ENCODE results near the gene TRIM31.

Gene TRIM31

GRCh38 chr6:30157999-30158398, 45.1 kb upstream of the TRIM31 start:
- POLR2A ChIA-PET: no interaction called here
- H3K36me3 ChIP-seq (ENCODE audit: control insufficient read depth in 2 of 2, insufficient read depth in 1 of 2, low read length in 2 of 2): no peaks in the 10 kb centered on the region
- no peaks in the 10 kb centered on the region for H3K9me3 ChIP-seq (ENCODE audit: control insufficient read depth, insufficient read depth, low read depth, low read length)
- H3K27ac ChIP-seq (ENCODE audit: extremely low read depth, low read depth, low read length): no peak overlapping the region
- TF ChIP-seq HOXC10 (CRISPR knock-in tag; IDR thresholded peaks at IDR 0.05) (no peak), ZFHX2 (tag by site-specific recombination; conservative IDR thresholded peaks at IDR 0.05) (no peak), GLI2 (tag by site-specific recombination; IDR thresholded peaks at IDR 0.05; ENCODE audit: borderline replicate concordance, low read depth) (no peak), ZSCAN18 (tag by site-specific recombination; IDR thresholded peaks at IDR 0.05) (no peak)
- H3K4me3 ChIP-seq (ENCODE audit: low read depth, low read length): no peak overlapping the region
- CTCF ChIA-PET: interaction anchor here (0.7 to 3.1 kb wide), 3 partner anchors 9 to 54 kb away, joined by 3 to 11 read pairs (median 3); no protein-coding TSS in a partner anchor
- peaks cover 27% of the 10 kb centered on the region for H3K4me1 ChIP-seq (ENCODE audit: control insufficient read depth, insufficient read depth, low read length)

- Histone ChIP-seq H3K9me3 (ENCODE audit: control insufficient read depth, insufficient read depth, low read depth, low read length) (no peaks in the 10 kb centered on the region), H3K27ac (ENCODE audit: extremely low read depth, low read depth, low read length) (no peak overlapping the region), H3K4me3 (ENCODE audit: low read depth, low read length) (no peak overlapping the region), H3K4me1 (ENCODE audit: control insufficient read depth, insufficient read depth, low read length) (peaks cover 27% of the 10 kb centered on the region), H3K36me3 (ENCODE audit: control insufficient read depth in 2 of 2, insufficient read depth in 1 of 2, low read length in 2 of 2) (no peaks in the 10 kb centered on the region)
- ChIA-PET CTCF (interaction anchor here (1.0 to 1.6 kb wide), 3 partner anchors 26 to 55 kb away, joined by 3 to 6 read pairs (median 3); no protein-coding TSS in a partner anchor), POLR2A (interaction anchor here (0.8 kb wide), 1 partner anchor 10 kb away, joined by 8 read pairs; no protein-coding TSS in a partner anchor)
- TF ChIP-seq ZNF571 (tag by site-specific recombination; IDR thresholded peaks at IDR 0.05): no peak
- no peak for TF ChIP-seq ZBTB17 (tag by site-specific recombination; IDR thresholded peaks at IDR 0.05)
- TF ChIP-seq ZNF670 (tag by site-specific recombination; IDR thresholded peaks at IDR 0.05; ENCODE audit: low read depth): no peak
These were observed 44.7 kb upstream of the TRIM31 start for GRCh38 chr6:30157581-30157980.

GRCh38 chr6:30156774-30157173, 43.9 kb upstream of the TRIM31 start:
- no peaks in the 10 kb centered on the region for H3K36me3 ChIP-seq (ENCODE audit: control insufficient read depth in 2 of 2, insufficient read depth in 1 of 2, low read length in 2 of 2)
- no peak for TF ChIP-seq SCRT2 (tag by site-specific recombination; IDR thresholded peaks at IDR 0.05)
- peaks cover 27% of the 10 kb centered on the region for H3K4me1 ChIP-seq (ENCODE audit: control insufficient read depth, insufficient read depth, low read length)
- H3K4me3 ChIP-seq (ENCODE audit: low read depth, low read length): no peak overlapping the region
- CTCF ChIA-PET: interaction anchor here (1.0 to 1.6 kb wide), 3 partner anchors 25 to 54 kb away, joined by 3 to 6 read pairs (median 3); no protein-coding TSS in a partner anchor
- no peak overlapping the region for H3K27ac ChIP-seq (ENCODE audit: extremely low read depth, low read depth, low read length)
- POLR2A ChIA-PET: interaction anchor here (0.8 kb wide), 1 partner anchor 11 kb away, joined by 8 read pairs; no protein-coding TSS in a partner anchor
- no peaks in the 10 kb centered on the region for H3K9me3 ChIP-seq (ENCODE audit: control insufficient read depth, insufficient read depth, low read depth, low read length)

GRCh38 chr6:30156262-30156599, 43.3 kb upstream of the TRIM31 start:
- CTCF ChIA-PET: interaction anchor here (1.4 to 6.3 kb wide), 4 partner anchors 18 to 52 kb away, joined by 3 to 80 read pairs (median 15); no protein-coding TSS in a partner anchor
- POLR2A ChIA-PET: no interaction called here
- Histone ChIP-seq H3K4me1 (ENCODE audit: control insufficient read depth, insufficient read depth, low read length) (peaks cover 27% of the 10 kb centered on the region), H3K4me3 (ENCODE audit: low read depth, low read length) (no peak overlapping the region), H3K9me3 (ENCODE audit: control insufficient read depth, insufficient read depth, low read depth, low read length) (no peaks in the 10 kb centered on the region), H3K36me3 (ENCODE audit: control insufficient read depth in 2 of 2, insufficient read depth in 1 of 2, low read length in 2 of 2) (no peaks in the 10 kb centered on the region), H3K27ac (ENCODE audit: extremely low read depth, low read depth, low read length) (no peak overlapping the region)
- TF ChIP-seq ZNF639 (tag by site-specific recombination; IDR thresholded peaks at IDR 0.05) (peak; percentile 40; the same call in 1 of the 2 replicates), BCL11B (tag by site-specific recombination; IDR thresholded peaks at IDR 0.05; ENCODE audit: low read depth) (peak; percentile 43; the same call in 1 of the 2 replicates), KLF10 (tag by site-specific recombination; IDR thresholded peaks at IDR 0.05) (peak; percentile 89), ZNF324 (tag by site-specific recombination; IDR thresholded peaks at IDR 0.05) (peak; percentile 72; the same call in 1 of the 2 replicates), PRDM10 (tag by site-specific recombination; IDR thresholded peaks at IDR 0.05) (peak; percentile 72), ZNF76 (tag by site-specific recombination; IDR thresholded peaks at IDR 0.05; ENCODE audit: borderline replicate concordance, low read depth) (peak; percentile 77; the same call in 1 of the 2 replicates), ZNF791 (tag by site-specific recombination; IDR thresholded peaks at IDR 0.05) (no peak), IKZF3 (tag by site-specific recombination; IDR thresholded peaks at IDR 0.05) (peak; percentile 68), ZNF398 (tag by site-specific recombination; IDR thresholded peaks at IDR 0.05) (peak; percentile 88), ZSCAN4 (tag by site-specific recombination; IDR thresholded peaks at IDR 0.05) (0 out of 2 replicates have a peak, but pooled peaks have one; percentile 21)
